Loucy (cell line): ENCODE measurements around the gene NOL12.
A peak's percentile ranks its signal among the peaks of the same experiment; 100 is the strongest.

ENCODE experiments used
- H2AFZ ChIP-seq: fragments of 200-600 bp; sonication (generic); 2 replicates; pipeline ENCODE4 v1.6.0; 2016; ENCODE audit warnings: antibody characterized with exemption, mild to moderate bottlenecking, low read length, moderate library complexity
- H3F3A ChIP-seq: fragments of 200-600 bp; 2 replicates; pipeline ENCODE4 v1.6.0; 2016; ENCODE audit warnings: antibody characterized with exemption, low read depth, mild to moderate bottlenecking
- H3K27me3 ChIP-seq: fragments of 200-600 bp; sonication (generic); 2 replicates; pipeline ENCODE4 v1.6.1; 2014; ENCODE audit warnings: low read length, mild to moderate bottlenecking; ENCODE audit not compliant: insufficient read depth, poor library complexity, severe bottlenecking
- H3K36me3 ChIP-seq: fragments of 200-600 bp; sonication (generic); 2 replicates; pipeline ENCODE4 v1.6.1; 2016; ENCODE audit warnings: low read length; ENCODE audit not compliant: insufficient read depth
- H3K4me1 ChIP-seq: fragments of 200-600 bp; sonication (generic); 2 replicates; pipeline ENCODE4 v1.5.1; 2014; ENCODE audit warnings: low read length, mild to moderate bottlenecking; ENCODE audit not compliant: insufficient read depth, poor library complexity, severe bottlenecking
- H3K4me2 ChIP-seq: fragments of 200-600 bp; sonication (generic); 2 replicates; pipeline ENCODE4 v1.6.0; 2014; ENCODE audit warnings: antibody characterized with exemption, low read length, low read depth, mild to moderate bottlenecking; ENCODE audit not compliant: poor library complexity, severe bottlenecking
- H3K4me3 ChIP-seq: fragments of 200-600 bp; sonication (generic); 2 replicates; pipeline ENCODE4 v1.5.1; 2014; ENCODE audit warnings: low read length, mild to moderate bottlenecking, mixed read lengths; ENCODE audit not compliant: poor library complexity, severe bottlenecking
- H3K79me2 ChIP-seq: fragments of 200-600 bp; sonication (generic); 2 replicates; pipeline ENCODE4 v1.6.1; 2014; ENCODE audit warnings: low read length; ENCODE audit not compliant: insufficient read depth
- H3K9ac ChIP-seq: fragments of 200-600 bp; sonication (generic); 2 replicates; pipeline ENCODE4 v1.6.0; 2014; ENCODE audit warnings: mild to moderate bottlenecking, low read depth, low read length, moderate library complexity; ENCODE audit not compliant: poor library complexity, severe bottlenecking
- H3K9me2 ChIP-seq: fragments of 200-600 bp; sonication (generic); replicated peaks from 2 replicates; pipeline ENCODE4 v1.6.1; 2016; ENCODE audit warnings: low read depth, low read length, mixed read lengths
- H3K9me3 ChIP-seq: fragments of 200-600 bp; sonication (generic); 2 replicates; pipeline ENCODE4 v1.6.1; 2014; ENCODE audit warnings: mild to moderate bottlenecking, antibody characterized with exemption, low read length, low read depth; ENCODE audit not compliant: insufficient read depth
- H4K20me1 ChIP-seq: fragments of 200-600 bp; sonication (generic); 2 replicates; pipeline ENCODE4 v1.6.0; 2014; ENCODE audit warnings: antibody characterized with exemption, low read length, mild to moderate bottlenecking; ENCODE audit not compliant: insufficient read depth, poor library complexity, severe bottlenecking
- CTCF ChIP-seq: fragments of 200-600 bp; sonication (generic); conservative IDR thresholded peaks from 2 replicates; pipeline ENCODE4 v1.5.1; 2014; ENCODE audit warnings: mild to moderate bottlenecking, antibody characterized with exemption, low read length
- EZH2phosphoT487 ChIP-seq: fragments of 200-600 bp; IDR thresholded peaks from 2 replicates; pipeline ENCODE4 v1.6.1; 2018; ENCODE audit warnings: antibody characterized with exemption, mild to moderate bottlenecking, moderate library complexity, borderline replicate concordance

NOL12 gene

GRCh38 chr22:37731804-37732471 is 45.8 kb downstream of the NOL12 start:
- Histone ChIP-seq H3K4me3 (no peak overlapping the region), H2AFZ (peak overlapping the region; percentile 64; the same call in 1 of the 2 replicates), H3K9ac (no peak overlapping the region), H3K9me2 (no peaks in the 10 kb centered on the region), H3K79me2 (no peaks in the 10 kb centered on the region), H3K4me2 (no peak overlapping the region), H3K9me3 (no peaks in the 10 kb centered on the region), H3F3A (no peaks in the 10 kb centered on the region), H3K27me3 (no peaks in the 10 kb centered on the region), H4K20me1 (no peaks in the 10 kb centered on the region), H3K4me1 (no peaks in the 10 kb centered on the region), H3K36me3 (no peaks in the 10 kb centered on the region)
- TF ChIP-seq CTCF, result 0 out of 2 replicates have a peak, but pooled peaks have one; percentile 14
- no peak for TF ChIP-seq EZH2phosphoT487

DNA sequence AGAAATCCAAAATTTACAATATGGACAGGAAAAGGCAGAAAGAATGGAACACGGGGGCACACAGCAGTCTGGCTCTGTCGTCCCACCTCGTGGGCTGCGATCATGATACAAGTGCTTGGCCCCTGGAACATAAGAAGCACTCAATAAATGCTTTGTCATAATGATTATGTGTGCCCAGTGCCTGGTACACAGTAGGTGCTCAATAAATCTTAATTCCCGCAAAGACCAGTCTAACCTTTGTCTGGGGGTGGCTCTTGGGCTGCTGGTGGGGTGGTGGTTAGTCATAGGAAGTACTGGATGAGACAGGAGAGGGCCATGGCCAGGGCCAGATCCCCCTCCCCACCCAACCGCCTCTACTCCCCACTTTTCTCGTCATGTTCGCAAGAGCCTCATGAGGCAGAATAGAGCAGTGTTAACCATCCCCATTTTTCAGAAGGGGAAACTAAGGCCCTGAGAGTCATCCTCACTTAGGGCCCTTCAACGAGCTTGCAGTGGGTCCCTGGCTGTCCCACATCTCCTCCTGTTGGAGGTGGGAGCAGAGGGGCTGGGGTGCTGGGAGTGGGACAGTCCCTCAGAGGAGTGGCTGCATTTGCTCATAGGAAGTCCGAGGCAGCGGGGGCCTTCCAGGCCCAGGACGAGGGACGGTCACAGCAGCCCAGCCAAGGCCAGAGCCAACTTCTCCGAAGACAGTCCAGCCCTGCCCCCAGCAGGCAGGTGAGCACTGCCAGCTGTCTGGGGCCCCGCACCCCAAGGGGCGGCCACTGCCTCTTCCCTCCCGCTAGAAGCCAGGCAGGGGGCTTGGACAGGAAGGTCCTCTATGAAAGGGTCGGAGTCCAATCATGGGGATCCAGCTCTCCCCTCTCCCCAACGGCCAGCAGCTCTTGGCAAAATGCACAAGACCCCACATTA is 46.8 kb downstream of the NOL12 start:
- H3F3A ChIP-seq, result no peaks in the 10 kb centered on the region
- H3K9ac ChIP-seq, result no peak overlapping the region
- H3K4me2 ChIP-seq, result no peak overlapping the region
- no peaks in the 10 kb centered on the region for H3K36me3 ChIP-seq
- no peaks in the 10 kb centered on the region for H3K9me2 ChIP-seq
- no peaks in the 10 kb centered on the region for H3K4me1 ChIP-seq
- H3K4me3 ChIP-seq, result no peak overlapping the region
- H3K27me3 ChIP-seq, result no peaks in the 10 kb centered on the region
- no peak overlapping the region for H2AFZ ChIP-seq
- no peaks in the 10 kb centered on the region for H3K9me3 ChIP-seq
- H3K79me2 ChIP-seq, result no peaks in the 10 kb centered on the region
- TF ChIP-seq CTCF (no peak), EZH2phosphoT487 (no peak)
- no peaks in the 10 kb centered on the region for H4K20me1 ChIP-seq

DNA sequence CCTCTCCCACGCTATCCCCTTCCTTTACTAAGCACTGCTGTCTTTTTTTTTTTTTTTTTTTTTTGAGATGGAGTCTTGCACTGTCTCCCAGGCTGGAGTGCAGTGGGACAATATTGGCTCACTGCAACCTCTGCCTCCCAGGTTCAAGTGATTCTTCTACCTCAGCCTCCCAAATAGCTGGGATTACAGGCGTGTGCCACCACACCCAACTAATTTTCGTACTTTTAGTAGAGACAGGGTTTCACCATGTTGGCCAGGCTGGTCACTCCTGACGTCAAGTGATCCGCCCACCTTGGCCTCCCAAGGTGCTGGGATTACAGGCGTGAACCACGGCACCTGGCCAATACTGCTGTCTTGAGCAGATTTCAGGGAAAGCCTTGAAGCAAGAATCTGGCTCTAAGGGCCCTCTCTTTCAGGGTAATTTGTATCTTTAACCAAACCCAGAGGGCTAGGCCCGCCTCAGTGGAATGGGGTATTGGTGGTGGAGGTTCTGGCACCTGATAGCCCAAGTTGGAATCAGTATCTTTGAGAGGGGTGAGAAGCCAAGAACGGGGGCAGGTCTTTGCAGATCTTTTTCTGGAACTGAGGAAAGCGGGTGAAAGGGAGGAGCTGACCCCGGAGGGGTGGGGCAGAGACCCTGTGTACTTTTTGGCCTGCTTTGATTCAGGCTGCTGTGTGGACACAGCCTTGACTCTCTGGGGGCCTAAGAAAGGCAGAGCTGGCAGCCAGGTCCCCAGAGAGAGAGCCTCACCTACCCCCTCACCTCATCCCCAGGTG is 47.7 kb downstream of the NOL12 start:
- TF ChIP-seq EZH2phosphoT487 (no peak), CTCF (no peak)
- no peaks in the 10 kb centered on the region for H3K4me1 ChIP-seq
- H3K4me2 ChIP-seq, result no peak overlapping the region
- no peak overlapping the region for H3K9ac ChIP-seq
- no peaks in the 10 kb centered on the region for H3K9me2 ChIP-seq
- no peak overlapping the region for H2AFZ ChIP-seq
- H4K20me1 ChIP-seq, result no peaks in the 10 kb centered on the region
- H3K27me3 ChIP-seq, result no peaks in the 10 kb centered on the region
- H3F3A ChIP-seq, result no peaks in the 10 kb centered on the region
- H3K36me3 ChIP-seq, result no peaks in the 10 kb centered on the region
- no peaks in the 10 kb centered on the region for H3K9me3 ChIP-seq
- H3K4me3 ChIP-seq, result no peak overlapping the region
- no peaks in the 10 kb centered on the region for H3K79me2 ChIP-seq
